Motor neuron (in vitro differentiated cells): ENCODE measurements around the gene CORO7. TPM values are rescaled to one million over a fixed set of nuclear protein-coding genes. Genes with fewer than 3 reads are reported as not detected.

Experiments used
- ATAC-seq, 8 experiments: fragments of 200-7000 bp; cut with Tn5 transposase; replicated peaks in 6 of 8; 2 replicates each; pipeline ENCODE4 v1.8.0; 2021; ENCODE audit warnings: mild to moderate bottlenecking in 8 of 8, moderate library complexity in 8 of 8
- H3K27ac ChIP-seq, 2 donors: fragments of 250-450 bp; sonication (Bioruptor Pico); 2 replicates each; pipeline ENCODE4 v1.9.0; 2021; ENCODE audit warnings: antibody characterized with exemption in 2 of 2, mild to moderate bottlenecking in 2 of 2, moderate library complexity in 1 of 2
- H3K4me1 ChIP-seq, 2 donors: fragments of 250-450 bp; sonication (Bioruptor Pico); replicated peaks in 1 of 2; 2 replicates each; pipeline ENCODE4 v1.6.1; 2021; ENCODE audit warnings: antibody characterized with exemption in 2 of 2, mild to moderate bottlenecking in 2 of 2, moderate library complexity in 1 of 2
- H3K4me3 ChIP-seq, 5 donors: fragments of 250-450 bp; sonication (Bioruptor Pico); 2 replicates each; pipeline ENCODE4 v1.9.0; 2021; ENCODE audit warnings: antibody characterized with exemption in 5 of 5, mild to moderate bottlenecking in 5 of 5, moderate library complexity in 4 of 5
- WGBS, 10 experiments: fragments of 450-650 bp; shearing (Covaris generic); methylation state at CpG; one replicate each; pipeline ENCODE4 v1.0.0; 2022; 5-methylcytosine and 5-hydroxymethylcytosine counted together
- in situ Hi-C, 9 experiments: fragments of 400-800 bp; cut with MboI; loops; one replicate each; pipeline ENCODE4 v1.15.0; 2021; ENCODE audit warnings: low sequenced_read_pairs in 9 of 9, low pct_unique_long_range_greater_than_20kb in 2 of 9; ENCODE audit not compliant: unreplicated experiment in 9 of 9
- total RNA-seq, 8 experiments: library from RNA; unstranded; fragments of 300-600 nt; gene quantifications; 2 replicates each; pipeline versions ENCODE4 v1.2.3 to v1.2.4, GENCODE V29; 2022

CORO7 gene
- total RNA-seq, 8 experiments from 2014 or later = 6.0 to 30.1 (median 26.8) TPM

DNA sequence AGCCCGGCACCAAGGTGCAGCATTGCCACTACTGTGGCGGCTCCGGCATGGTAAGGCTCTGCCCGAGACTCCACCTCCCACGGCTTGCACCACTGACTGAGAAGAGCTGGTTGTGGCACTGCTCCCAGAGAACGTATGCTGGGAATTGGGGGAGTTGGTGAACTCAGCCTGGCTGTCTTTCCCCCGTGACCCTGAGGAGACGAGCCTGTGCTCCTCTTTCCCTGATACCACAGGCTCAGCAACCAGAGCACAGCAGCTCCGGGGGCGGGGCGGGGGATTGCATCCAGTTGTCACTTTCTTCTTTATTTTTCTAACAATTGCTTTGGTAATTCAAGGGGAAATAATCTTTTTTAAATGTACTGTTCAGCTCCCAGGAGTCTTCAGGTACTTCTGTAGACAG is 26.0 kb upstream of the CORO7 start:
- Histone ChIP-seq H3K4me1 (no peaks in the 10 kb centered on the region), H3K4me3 (no peak overlapping the region), H3K27ac (no peak overlapping the region)
- ATAC-seq = no peak
- in situ Hi-C loops = no loop called here
- 60 to 100% (median 92%) methylated on average over 2 to 9 of the region's 11 CpGs; no CpG with 5 or more reads in 3 of the 10 experiments for WGBS, 10 experiments

DNA sequence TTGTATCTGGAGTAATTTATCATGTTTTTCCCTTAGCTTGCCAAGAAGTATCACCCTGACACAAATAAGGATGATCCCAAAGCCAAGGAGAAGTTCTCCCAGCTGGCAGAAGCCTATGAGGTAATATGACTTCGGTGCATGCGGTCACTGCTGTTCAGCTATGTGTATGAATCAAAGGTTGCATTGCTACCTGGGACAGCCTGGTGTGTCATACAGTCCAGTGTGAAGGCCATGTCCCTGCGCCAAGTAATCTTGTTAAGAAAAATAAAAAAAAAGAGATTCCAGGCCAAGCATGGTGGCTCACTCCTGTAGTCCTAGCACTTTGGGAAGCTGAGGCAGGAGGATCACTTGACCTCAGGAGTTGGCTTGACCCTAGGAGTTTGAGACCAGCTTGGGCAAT is 21.0 kb upstream of the CORO7 start:
- Histone ChIP-seq H3K4me1 (no peaks in the 10 kb centered on the region), H3K4me3 (no peak overlapping the region), H3K27ac (no peak overlapping the region)
- 87 to 100% (median 100%) methylated on average over 1 to 3 of the region's 3 CpGs; no CpG with 5 or more reads in 3 of the 10 experiments for WGBS, 10 experiments
- ATAC-seq = no peak
- in situ Hi-C loops = no loop called here

DNA sequence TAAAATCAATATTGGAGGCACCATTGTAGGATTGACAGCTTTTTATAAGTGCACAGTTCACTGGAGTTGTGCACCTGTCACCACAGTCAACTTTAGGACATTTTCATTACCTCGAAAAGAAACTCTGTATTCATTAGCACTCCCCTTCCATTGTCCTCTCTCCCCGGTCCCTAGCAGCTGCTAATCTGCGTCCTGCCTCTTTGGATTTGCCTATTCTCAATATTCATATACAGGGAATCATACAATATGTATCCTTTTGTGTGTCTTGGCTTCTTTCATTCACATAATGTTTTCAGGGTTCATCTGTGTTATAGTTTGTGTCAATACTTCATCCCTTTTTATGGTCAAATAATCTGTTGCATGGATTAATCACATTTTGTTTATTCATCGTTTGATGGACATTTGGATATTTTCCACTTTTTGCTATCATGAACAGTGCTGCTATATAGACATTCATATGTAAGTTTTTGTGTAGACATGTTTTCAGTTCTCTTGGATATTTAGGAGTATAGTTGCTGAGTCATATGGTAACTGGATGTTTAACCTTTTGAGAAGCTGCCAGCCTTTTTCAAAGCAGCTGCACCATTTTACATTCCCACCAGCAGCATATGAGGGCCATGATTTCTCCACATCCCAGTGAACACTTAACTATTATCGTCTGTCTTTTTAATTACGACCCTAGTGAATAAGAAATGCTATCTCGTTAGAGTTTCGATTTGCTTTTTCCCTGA is 19.1 kb upstream of the CORO7 start:
- H3K27ac ChIP-seq = no peak overlapping the region
- H3K4me1 ChIP-seq = no peaks in the 10 kb centered on the region
- 50 to 100% (median 84%) methylated on average over 1 to 8 of the region's 8 CpGs for WGBS, 10 experiments
- H3K4me3 ChIP-seq = no peak overlapping the region
- peak in 3 of 8 experiments; percentile 42 to 67 (median 53) for ATAC-seq
- in situ Hi-C loops = no loop called here

DNA sequence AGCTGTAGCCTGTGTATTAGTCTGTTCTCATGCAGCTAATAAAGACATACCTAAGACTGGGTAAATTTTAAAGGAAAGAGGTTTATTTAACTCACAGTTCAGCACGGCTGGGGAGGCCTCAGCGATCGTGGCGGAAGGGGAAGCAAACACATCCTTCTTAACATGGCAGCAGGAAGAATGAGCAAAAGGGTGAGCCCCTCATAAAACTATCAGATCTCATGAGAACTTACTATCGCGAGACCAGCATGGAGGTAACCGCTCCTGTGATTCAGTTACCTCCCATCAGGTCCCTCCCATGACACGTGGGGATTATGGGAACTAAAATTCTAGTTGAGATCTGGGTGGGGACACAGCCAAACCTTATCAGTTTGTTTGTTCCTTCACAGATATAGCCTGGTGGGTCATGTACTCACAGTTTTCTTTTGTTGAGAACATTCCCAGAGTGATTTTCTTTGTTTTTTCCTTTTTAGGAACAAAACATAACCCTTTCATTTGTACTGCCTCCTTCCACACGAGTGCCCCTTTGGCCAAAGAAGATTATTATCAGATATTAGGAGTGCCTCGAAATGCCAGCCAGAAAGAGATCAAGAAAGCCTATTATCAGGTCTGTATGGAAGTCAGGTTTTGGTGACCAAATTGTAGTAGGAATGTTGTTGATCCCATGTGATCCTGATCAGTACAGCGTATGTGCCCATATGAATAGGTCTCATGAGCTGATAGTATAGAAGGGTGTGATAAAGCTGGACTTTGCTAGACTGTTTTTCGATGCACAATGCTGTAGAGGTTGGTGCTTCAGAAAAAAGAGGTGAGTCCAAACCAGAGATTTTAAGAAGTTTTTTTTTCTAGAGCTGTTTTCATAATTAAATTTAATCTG is 17.8 kb upstream of the CORO7 start:
- ATAC-seq = no peak
- in situ Hi-C loops = no loop called here
- no peaks in the 10 kb centered on the region for H3K4me1 ChIP-seq
- H3K4me3 ChIP-seq = no peak overlapping the region
- H3K27ac ChIP-seq = no peak overlapping the region
- 75 to 100% (median 89%) methylated on average over 1 to 11 of the region's 12 CpGs for WGBS, 10 experiments

DNA sequence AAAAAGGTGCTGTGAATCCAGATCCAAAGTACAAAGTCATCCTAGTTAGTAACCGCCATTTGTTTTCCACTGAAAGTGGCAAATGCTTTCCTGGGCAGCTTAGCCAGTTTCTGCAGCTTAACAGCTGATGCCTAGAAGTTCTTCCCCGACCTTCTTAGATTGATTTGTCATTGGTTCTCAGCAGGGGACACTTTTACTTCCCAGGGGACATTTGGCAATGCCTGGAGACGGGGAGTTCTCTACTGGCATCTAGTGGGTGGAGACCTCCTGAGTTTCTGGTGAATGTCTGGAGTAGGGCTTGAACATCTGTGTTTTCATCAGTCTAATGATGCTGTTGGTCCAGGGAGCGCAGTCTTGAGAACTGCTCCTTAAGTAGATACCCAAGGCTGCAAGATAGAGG is 16.8 kb upstream of the CORO7 start:
- no peak overlapping the region for H3K4me3 ChIP-seq
- H3K27ac ChIP-seq = no peak overlapping the region
- no peak for ATAC-seq
- WGBS, 10 experiments = 33 to 100% (median 87%) methylated on average over 1 to 4 of the region's 4 CpGs; no CpG with 5 or more reads in 1 of the 10 experiments
- H3K4me1 ChIP-seq = no peaks in the 10 kb centered on the region
- in situ Hi-C loops = no loop called here

DNA sequence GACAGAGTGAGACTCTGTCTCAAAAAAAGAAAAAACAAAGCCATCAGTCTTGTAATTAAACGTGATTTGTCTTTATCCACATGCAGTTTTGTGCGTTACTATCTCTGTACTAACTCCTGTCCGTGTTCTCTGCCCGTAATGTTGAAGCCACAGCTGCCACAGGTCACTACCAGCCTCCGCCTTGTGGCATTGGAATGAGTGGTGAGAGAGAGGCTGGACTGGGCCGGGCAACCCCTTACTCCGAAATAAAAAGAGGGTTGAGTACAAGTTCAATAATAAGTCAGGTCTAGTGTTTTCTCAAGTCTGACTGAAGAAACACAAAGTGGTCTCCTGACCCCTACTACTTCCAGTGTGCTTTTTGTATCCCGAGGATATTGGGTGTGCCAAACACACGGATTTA is 14.6 kb upstream of the CORO7 start:
- no peak overlapping the region for H3K4me3 ChIP-seq
- 73 to 100% (median 96%) methylated on average over 1 to 9 of the region's 9 CpGs; no CpG with 5 or more reads in 1 of the 10 experiments for whole genome bisulfite sequencing, 10 experiments
- H3K27ac ChIP-seq = no peak overlapping the region
- in situ Hi-C loops = no loop called here
- no peak for ATAC-seq
- peaks cover 6 to 8% of the 10 kb centered on the region in 2 donors for H3K4me1 ChIP-seq

DNA sequence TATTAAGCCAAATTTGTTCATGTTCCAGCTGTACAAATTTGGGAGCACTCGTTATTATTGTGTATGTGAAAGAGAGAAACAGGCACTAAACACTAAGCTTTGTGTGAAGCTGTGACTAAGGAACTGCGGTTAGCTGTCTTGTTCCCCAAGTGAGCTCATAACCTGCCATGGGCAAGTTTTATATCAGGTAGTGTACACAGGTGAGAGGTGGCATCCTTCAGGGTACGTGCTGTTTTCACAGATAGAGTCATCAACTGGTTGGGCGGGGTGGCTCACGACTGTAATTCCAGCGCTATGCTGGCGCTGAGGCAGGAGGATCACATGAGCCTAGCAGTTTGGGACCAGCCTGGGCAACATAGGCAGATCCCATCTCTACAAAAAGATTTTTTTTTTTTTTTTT is 12.1 kb upstream of the CORO7 start:
- peaks cover 11 to 14% of the 10 kb centered on the region in 2 donors for H3K4me1 ChIP-seq
- no peak overlapping the region for H3K4me3 ChIP-seq
- H3K27ac ChIP-seq = no peak overlapping the region
- 0 to 100% (median 99%) methylated on average over 1 to 6 of the region's 7 CpGs; no CpG with 5 or more reads in 4 of the 10 experiments for WGBS, 10 experiments
- in situ Hi-C loops = no loop called here
- no peak for ATAC-seq

DNA sequence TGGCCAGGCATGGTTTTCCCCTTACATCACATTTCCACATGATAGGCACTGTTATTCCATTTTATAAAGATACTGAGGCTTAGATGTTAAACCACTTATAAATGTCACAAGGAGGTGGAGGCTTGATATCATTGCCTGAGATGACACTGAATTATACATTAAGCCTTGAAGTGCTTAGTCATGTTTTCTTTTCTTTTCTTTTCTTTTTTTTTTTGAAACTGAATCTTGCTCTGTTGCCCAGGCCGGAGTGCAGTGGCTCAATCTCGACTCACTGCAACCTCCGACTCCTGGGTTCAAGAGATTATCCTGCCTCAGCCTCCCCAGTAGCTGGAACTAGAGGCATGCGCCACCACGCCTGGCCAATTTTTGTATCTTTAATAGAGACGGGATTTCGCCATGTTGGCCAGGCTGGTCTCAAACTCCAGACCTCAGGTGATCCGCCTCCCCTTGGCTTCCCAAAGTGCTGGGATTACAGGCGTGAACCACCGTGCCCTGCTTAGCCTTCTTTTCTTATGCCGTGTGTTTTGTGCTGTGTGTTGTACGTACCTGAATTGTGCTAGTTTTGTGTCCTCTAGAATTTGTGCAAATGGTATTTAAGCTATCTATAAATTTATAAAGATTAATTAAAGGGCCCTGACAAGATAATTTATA is 10.5 kb upstream of the CORO7 start:
- in situ Hi-C loops = no loop called here
- peak overlapping the region; percentile 51 to 86 (median 71) for H3K4me3 ChIP-seq
- no peak overlapping the region for H3K27ac ChIP-seq
- 71 to 100% (median 85%) methylated on average over 2 to 10 of the region's 12 CpGs; no CpG with 5 or more reads in 1 of the 10 experiments for WGBS, 10 experiments
- H3K4me1 ChIP-seq = peaks cover 11 to 14% of the 10 kb centered on the region in 2 donors
- no peak for ATAC-seq

DNA sequence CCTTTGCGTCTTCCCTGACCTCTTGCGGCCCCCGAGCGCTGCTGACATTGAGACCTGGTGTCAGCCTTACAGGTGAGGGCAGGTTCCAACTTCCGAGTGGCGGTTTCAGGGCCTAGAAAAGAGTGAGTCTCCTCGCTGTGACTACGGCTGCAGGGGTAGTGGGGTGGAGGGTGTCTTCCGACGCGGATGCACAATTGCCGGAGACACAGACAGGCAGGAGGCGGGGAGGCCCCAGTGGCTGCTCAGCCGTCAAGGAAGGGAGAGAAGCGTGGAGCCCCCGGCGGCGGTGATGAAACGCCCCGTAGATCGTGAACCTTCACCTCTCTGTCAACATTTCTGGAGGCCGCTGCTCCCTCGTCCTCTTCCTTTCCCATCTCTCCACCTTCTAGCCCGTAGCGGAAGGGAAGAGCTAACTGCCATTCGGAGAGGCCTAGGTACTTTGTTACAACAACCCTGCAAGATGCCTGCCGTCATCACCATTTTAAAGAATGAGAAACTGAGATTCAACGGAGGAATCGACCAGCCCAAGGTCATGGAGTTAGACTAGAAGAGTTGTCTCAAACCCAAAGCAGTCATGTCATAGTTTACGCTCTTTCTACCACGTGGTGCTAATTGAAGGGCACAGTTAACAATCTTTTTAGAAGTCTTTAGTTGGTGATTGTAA is 9.8 kb upstream of the CORO7 start:
- in situ Hi-C loops = no loop called here
- H3K4me3 ChIP-seq = peak overlapping the region; percentile 51 to 86 (median 71)
- peak in 6 of 8 experiments; percentile 2 to 35 (median 16) for ATAC-seq
- WGBS, 10 experiments = 0 to 31% (median 8%) methylated on average over 1 to 14 of the region's 31 CpGs; no CpG with 5 or more reads in 1 of the 10 experiments
- H3K27ac ChIP-seq = peak overlapping the region; percentile 97 to 98
- peaks cover 11 to 14% of the 10 kb centered on the region in 2 donors for H3K4me1 ChIP-seq

DNA sequence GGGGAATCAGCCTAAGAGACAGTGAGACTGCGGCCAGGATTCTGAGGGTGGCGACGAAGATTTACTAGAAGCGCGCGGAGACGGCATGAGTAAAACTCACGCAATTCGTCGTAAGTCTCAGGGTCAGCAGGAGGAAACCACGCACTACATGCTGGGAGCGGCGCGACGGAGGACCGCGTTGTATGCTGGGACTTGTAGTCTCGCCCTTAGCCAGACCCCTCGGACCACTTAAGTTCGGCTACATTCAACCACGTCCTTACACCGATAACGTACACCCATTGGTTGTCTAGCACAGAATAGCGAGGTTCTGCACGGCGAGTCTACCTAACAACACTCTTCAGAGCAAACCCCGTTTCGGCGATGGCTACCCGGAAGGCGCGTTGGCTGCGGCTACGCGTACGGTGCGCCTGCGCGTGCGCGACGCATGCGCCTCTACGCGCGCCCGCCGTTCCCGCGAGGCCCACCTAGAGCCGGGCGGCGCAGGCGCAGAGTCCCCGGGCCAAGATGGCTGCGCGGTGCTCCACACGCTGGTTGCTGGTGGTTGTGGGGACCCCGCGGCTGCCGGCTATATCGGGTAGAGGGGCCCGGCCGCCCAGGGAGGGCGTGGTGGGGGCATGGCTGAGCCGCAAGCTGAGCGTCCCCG is 9.1 kb upstream of the CORO7 start, which contains the start of gene DNAJA3:
TSS of gene DNAJA3 (plus strand) at position 491 of the 643 bp plus-strand sequence. CDS start at position 505, 14 bp downstream.
- WGBS, 10 experiments = 0 to 20% (median 0%) methylated on average over 2 to 56 of the region's 68 CpGs; no CpG with 5 or more reads in 4 of the 10 experiments
- H3K4me3 ChIP-seq = peak within 1 kb of the TSS; percentile 51 to 86 (median 71)
- peak within 1 kb of the TSS; percentile 97 to 98 for H3K27ac ChIP-seq
- peaks cover 11 to 14% of the 10 kb centered on the region in 2 donors for H3K4me1 ChIP-seq
- in situ Hi-C loops = no loop called here
- peak; percentile 90 to 96 (median 92) for ATAC-seq

DNA sequence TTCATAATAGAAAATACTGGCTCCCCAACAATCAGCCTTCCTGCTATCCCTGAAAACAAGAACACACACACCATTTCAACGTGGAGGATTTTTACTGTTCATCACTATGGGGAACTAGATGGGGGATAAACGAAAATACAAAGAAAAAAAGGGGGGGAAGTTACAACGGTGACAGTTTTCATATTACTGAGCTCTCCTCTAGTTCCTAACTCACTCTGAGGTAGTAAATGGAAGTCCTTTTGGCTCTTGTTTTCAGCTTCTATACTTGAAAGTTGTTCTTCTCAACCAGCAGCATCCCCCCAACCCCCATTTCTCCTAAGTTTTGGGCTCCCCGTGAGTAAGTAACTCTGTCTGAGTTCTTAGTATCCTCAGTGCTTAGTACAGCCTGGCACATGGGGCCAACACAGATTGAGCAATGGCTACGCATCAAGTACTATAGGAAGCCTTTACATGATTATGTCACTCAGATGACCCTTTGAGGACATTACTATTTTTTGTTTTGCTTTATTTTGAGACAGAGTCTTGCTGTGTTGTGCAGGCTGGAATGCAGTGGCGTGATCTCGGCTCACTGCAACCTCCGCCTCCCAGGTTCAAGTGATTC is 4.2 kb upstream of the CORO7 start:
- no peak for ATAC-seq
- no peak overlapping the region for H3K4me3 ChIP-seq
- 57 to 88% (median 79%) methylated on average over 1 to 7 of the region's 8 CpGs for WGBS, 10 experiments
- no peak overlapping the region for H3K27ac ChIP-seq
- in situ Hi-C loops = no loop called here
- peaks cover 5% of the 10 kb centered on the region in 2 donors for H3K4me1 ChIP-seq
